ENCODE data around the gene CRTC1.

GRCh38 chr19:18790566-18791314 lies 107.3 kb downstream of the CRTC1 start, which contains the start of gene COMP:
- TF ChIP-seq CTCF (IDR thresholded peaks at IDR 0.05; ENCODE audit: borderline replicate concordance, extremely low read depth, low read length, poor library complexity, severe bottlenecking) (no peak), EZH2 (IDR thresholded peaks at IDR 0.05; ENCODE audit: borderline replicate concordance, low read depth, low read length, severe bottlenecking) (no peak)
